HEK293 (cell line): ENCODE measurements around the gene AADAC.

ENCODE experiments used
- GLI4 ChIP-seq: fragments of 450-650 bp; formaldehyde crosslinking; IDR thresholded peaks from 2 replicates; pipeline ENCODE4 v1.5.1; 2016; ENCODE audit warnings: missing biosample characterization, missing genetic modification characterization
- HOXA7 ChIP-seq: sonication (generic); formaldehyde crosslinking; IDR thresholded peaks from 2 replicates; pipeline ENCODE4 v1.8.1; 2022; ENCODE audit warnings: missing genetic modification reagents, borderline replicate concordance
- IKZF3 ChIP-seq: fragments of 450-650 bp; IDR thresholded peaks from 2 replicates; pipeline ENCODE4 v1.5.0; 2018; ENCODE audit warnings: missing biosample characterization, mild to moderate bottlenecking, missing genetic modification characterization, moderate library complexity
- MZF1 ChIP-seq: fragments of 450-650 bp; formaldehyde crosslinking; IDR thresholded peaks from 2 replicates; pipeline ENCODE4 v1.5.1; 2017; ENCODE audit warnings: missing biosample characterization, missing genetic modification characterization, borderline replicate concordance
- ZNF140 ChIP-seq: fragments of 450-650 bp; formaldehyde crosslinking; IDR thresholded peaks from 2 replicates; pipeline ENCODE4 v1.5.1; 2016; ENCODE audit warnings: missing biosample characterization, missing genetic modification characterization
- ZNF24 ChIP-seq: fragments of 450-650 bp; formaldehyde crosslinking; IDR thresholded peaks from 2 replicates; pipeline ENCODE4 v1.5.1; 2016; ENCODE audit warnings: missing biosample characterization, missing genetic modification characterization
- ZNF416 ChIP-seq: fragments of 450-650 bp; formaldehyde crosslinking; IDR thresholded peaks from 2 replicates; pipeline ENCODE4 v1.5.1; 2016; ENCODE audit warnings: missing biosample characterization, missing genetic modification characterization
- ZNF426 ChIP-seq: fragments of 450-650 bp; formaldehyde crosslinking; IDR thresholded peaks from 2 replicates; pipeline ENCODE4 v1.5.1; 2017; ENCODE audit warnings: missing biosample characterization, missing genetic modification characterization, mild to moderate bottlenecking, inconsistent platforms, moderate library complexity
- ZNF530 ChIP-seq: fragments of 450-650 bp; formaldehyde crosslinking; IDR thresholded peaks from 2 replicates; pipeline ENCODE4 v1.5.1; 2016; ENCODE audit warnings: low read depth, missing biosample characterization, missing genetic modification characterization
- ZNF549 ChIP-seq: fragments of 450-650 bp; IDR thresholded peaks from 2 replicates; pipeline ENCODE4 v1.5.1; 2018; ENCODE audit warnings: missing biosample characterization, missing genetic modification characterization, mild to moderate bottlenecking, inconsistent platforms, moderate library complexity
- TF ChIP-seq, protein P1 (sequence below): fragments of 450-650 bp; formaldehyde crosslinking; IDR thresholded peaks from 2 replicates; pipeline ENCODE4 v1.5.1; 2016; ENCODE audit warnings: missing biosample characterization, missing genetic modification characterization
- TF ChIP-seq, protein P2 (sequence below): fragments of 450-650 bp; formaldehyde crosslinking; IDR thresholded peaks from 2 replicates; pipeline ENCODE4 v1.5.1; 2016; ENCODE audit warnings: missing biosample characterization, missing genetic modification characterization
- TF ChIP-seq, protein P3 (sequence below): fragments of 450-650 bp; IDR thresholded peaks from 2 replicates; pipeline ENCODE4 v1.5.1; 2018; ENCODE audit warnings: missing biosample characterization, mild to moderate bottlenecking, missing genetic modification characterization
- TF ChIP-seq, protein P4 (sequence below): fragments of 450-650 bp; formaldehyde crosslinking; IDR thresholded peaks from 2 replicates; pipeline ENCODE4; 2016; ENCODE audit warnings: missing biosample characterization, missing genetic modification characterization

DNA sequence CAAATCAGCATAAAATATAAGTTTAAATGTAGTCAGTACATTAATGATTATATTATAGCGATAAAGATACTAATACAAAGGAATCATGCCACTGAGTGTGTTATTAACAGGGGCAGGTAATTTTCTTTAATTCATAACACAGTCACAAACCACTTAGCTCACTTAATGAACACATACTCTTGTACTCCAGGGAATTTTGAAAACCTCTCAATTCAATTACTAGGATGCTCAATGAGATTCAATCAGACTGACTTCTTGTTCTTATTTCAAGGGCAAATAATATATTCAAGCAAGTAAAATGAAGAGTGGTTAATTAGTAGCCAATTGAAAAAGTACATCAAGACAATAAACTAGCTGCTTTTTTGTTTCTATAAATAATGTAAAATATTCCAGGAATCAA lies 53.8 kb downstream of the AADAC start:
- TF ChIP-seq, protein P1, sequence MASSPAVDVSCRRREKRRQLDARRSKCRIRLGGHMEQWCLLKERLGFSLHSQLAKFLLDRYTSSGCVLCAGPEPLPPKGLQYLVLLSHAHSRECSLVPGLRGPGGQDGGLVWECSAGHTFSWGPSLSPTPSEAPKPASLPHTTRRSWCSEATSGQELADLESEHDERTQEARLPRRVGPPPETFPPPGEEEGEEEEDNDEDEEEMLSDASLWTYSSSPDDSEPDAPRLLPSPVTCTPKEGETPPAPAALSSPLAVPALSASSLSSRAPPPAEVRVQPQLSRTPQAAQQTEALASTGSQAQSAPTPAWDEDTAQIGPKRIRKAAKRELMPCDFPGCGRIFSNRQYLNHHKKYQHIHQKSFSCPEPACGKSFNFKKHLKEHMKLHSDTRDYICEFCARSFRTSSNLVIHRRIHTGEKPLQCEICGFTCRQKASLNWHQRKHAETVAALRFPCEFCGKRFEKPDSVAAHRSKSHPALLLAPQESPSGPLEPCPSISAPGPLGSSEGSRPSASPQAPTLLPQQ (tag by site-specific recombination): no peak
- TF ChIP-seq GLI4 (tag by site-specific recombination) (no peak), MZF1 (tag by site-specific recombination) (no peak), ZNF549 (no peak), IKZF3 (tag by site-specific recombination) (no peak), HOXA7 (CRISPR knock-in tag) (no peak), ZNF140 (tag by site-specific recombination) (no peak), ZNF416 (tag by site-specific recombination) (no peak), ZNF24 (tag by site-specific recombination) (no peak), ZNF530 (tag by site-specific recombination) (no peak), ZNF426 (tag by site-specific recombination) (no peak)
- TF ChIP-seq, protein P2, sequence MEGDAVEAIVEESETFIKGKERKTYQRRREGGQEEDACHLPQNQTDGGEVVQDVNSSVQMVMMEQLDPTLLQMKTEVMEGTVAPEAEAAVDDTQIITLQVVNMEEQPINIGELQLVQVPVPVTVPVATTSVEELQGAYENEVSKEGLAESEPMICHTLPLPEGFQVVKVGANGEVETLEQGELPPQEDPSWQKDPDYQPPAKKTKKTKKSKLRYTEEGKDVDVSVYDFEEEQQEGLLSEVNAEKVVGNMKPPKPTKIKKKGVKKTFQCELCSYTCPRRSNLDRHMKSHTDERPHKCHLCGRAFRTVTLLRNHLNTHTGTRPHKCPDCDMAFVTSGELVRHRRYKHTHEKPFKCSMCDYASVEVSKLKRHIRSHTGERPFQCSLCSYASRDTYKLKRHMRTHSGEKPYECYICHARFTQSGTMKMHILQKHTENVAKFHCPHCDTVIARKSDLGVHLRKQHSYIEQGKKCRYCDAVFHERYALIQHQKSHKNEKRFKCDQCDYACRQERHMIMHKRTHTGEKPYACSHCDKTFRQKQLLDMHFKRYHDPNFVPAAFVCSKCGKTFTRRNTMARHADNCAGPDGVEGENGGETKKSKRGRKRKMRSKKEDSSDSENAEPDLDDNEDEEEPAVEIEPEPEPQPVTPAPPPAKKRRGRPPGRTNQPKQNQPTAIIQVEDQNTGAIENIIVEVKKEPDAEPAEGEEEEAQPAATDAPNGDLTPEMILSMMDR (tag by site-specific recombination): no peak
- TF ChIP-seq, protein P3, sequence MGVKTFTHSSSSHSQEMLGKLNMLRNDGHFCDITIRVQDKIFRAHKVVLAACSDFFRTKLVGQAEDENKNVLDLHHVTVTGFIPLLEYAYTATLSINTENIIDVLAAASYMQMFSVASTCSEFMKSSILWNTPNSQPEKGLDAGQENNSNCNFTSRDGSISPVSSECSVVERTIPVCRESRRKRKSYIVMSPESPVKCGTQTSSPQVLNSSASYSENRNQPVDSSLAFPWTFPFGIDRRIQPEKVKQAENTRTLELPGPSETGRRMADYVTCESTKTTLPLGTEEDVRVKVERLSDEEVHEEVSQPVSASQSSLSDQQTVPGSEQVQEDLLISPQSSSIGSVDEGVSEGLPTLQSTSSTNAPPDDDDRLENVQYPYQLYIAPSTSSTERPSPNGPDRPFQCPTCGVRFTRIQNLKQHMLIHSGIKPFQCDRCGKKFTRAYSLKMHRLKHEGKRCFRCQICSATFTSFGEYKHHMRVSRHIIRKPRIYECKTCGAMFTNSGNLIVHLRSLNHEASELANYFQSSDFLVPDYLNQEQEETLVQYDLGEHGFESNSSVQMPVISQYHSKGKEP (tag by site-specific recombination): no peak
- TF ChIP-seq, protein P4, sequence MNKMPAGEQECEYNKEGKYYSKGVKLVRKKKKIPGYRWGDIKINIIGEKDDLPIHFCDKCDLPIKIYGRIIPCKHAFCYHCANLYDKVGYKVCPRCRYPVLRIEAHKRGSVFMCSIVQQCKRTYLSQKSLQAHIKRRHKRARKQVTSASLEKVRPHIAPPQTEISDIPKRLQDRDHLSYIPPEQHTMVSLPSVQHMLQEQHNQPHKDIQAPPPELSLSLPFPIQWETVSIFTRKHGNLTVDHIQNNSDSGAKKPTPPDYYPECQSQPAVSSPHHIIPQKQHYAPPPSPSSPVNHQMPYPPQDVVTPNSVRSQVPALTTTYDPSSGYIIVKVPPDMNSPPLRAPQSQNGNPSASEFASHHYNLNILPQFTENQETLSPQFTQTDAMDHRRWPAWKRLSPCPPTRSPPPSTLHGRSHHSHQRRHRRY: no peak
